ENCODE measurements around the gene STIP1.
A peak's percentile ranks its signal among the peaks of the same experiment; 100 is the strongest.

GRCh38 chr11:64251016-64251752, 65.2 kb downstream of the STIP1 start, which contains the start of gene PLCB3:
- TF ChIP-seq POLR2A (IDR thresholded peaks at IDR 0.05; ENCODE audit: low read length) (peak; percentile 53), GATA1 (IDR thresholded peaks at IDR 0.05; ENCODE audit: low read depth, low read length) (no peak)

Data from erythroblast (primary cell).